ENCODE data around the gene UNC5A. TPM values are rescaled to one million over a fixed set of nuclear protein-coding genes. Genes with fewer than 3 reads are reported as not detected.
A peak's percentile ranks its signal among the peaks of the same experiment; 100 is the strongest.

Gene UNC5A
- polyA plus RNA-seq, 4 donors = 0.15 to 0.63 TPM; not detected in 2

GRCh38 chr5:176779537-176779936 is 30.8 kb upstream of the UNC5A start:
- no peaks in the 10 kb centered on the region for H3K4me1 ChIP-seq (ENCODE audit: control insufficient read depth in 3 of 3, insufficient read depth in 2 of 3, low read depth in 1 of 3, low read length in 2 of 3)
- no peak for FAIRE-seq
- no peak overlapping the region for H3K27ac ChIP-seq (ENCODE audit: low read depth in 1 of 3, low read length in 2 of 3)
- no peaks in the 10 kb centered on the region for H3K9me3 ChIP-seq (ENCODE audit: control insufficient read depth in 2 of 2, insufficient read depth in 1 of 2, low read depth in 1 of 2, low read length in 1 of 2)
- H3K4me3 ChIP-seq (ENCODE audit: low read depth in 1 of 3, low read length in 3 of 3) = no peak overlapping the region
- H3K27me3 ChIP-seq (ENCODE audit: control insufficient read depth in 3 of 3, insufficient read depth in 3 of 3, low read length in 3 of 3) = peaks cover 0 to 32% (median 7%) of the 10 kb centered on the region in 3 donors
- DNase-seq = no peak
- H3K36me3 ChIP-seq (ENCODE audit: control insufficient read depth in 3 of 3, insufficient read depth in 2 of 3, low read depth in 1 of 3, low read length in 3 of 3) = no peaks in the 10 kb centered on the region
- 73 to 87% (median 80%) methylated on average over 9 of the region's 9 CpGs for WGBS, 3 donors

- Histone ChIP-seq H3K27ac (ENCODE audit: low read depth in 1 of 3, low read length in 2 of 3) (no peak overlapping the region), H3K9me3 (ENCODE audit: control insufficient read depth in 2 of 2, insufficient read depth in 1 of 2, low read depth in 1 of 2, low read length in 1 of 2) (no peaks in the 10 kb centered on the region), H3K4me3 (ENCODE audit: low read depth in 1 of 3, low read length in 3 of 3) (no peak overlapping the region), H3K36me3 (ENCODE audit: control insufficient read depth in 3 of 3, insufficient read depth in 2 of 3, low read depth in 1 of 3, low read length in 3 of 3) (no peaks in the 10 kb centered on the region), H3K4me1 (ENCODE audit: control insufficient read depth in 3 of 3, insufficient read depth in 2 of 3, low read depth in 1 of 3, low read length in 2 of 3) (no peaks in the 10 kb centered on the region), H3K27me3 (ENCODE audit: control insufficient read depth in 3 of 3, insufficient read depth in 3 of 3, low read length in 3 of 3) (peaks cover 0 to 37% (median 12%) of the 10 kb centered on the region in 3 donors)
- no peak for FAIRE-seq
- peak in 1 of 2 donors; percentile 3 for DNase-seq
- 34 to 45% (median 44%) methylated on average over 14 of the region's 14 CpGs for WGBS, 3 donors
These were observed 29.9 kb upstream of the UNC5A start for GRCh38 chr5:176780176-176781053.

- H3K36me3 ChIP-seq (ENCODE audit: control insufficient read depth in 3 of 3, insufficient read depth in 2 of 3, low read depth in 1 of 3, low read length in 3 of 3) = no peaks in the 10 kb centered on the region
- 14 to 30% (median 15%) methylated on average over 14 of the region's 14 CpGs for WGBS, 3 donors
- H3K4me1 ChIP-seq (ENCODE audit: control insufficient read depth in 3 of 3, insufficient read depth in 2 of 3, low read depth in 1 of 3, low read length in 2 of 3) = no peaks in the 10 kb centered on the region
- no peaks in the 10 kb centered on the region for H3K9me3 ChIP-seq (ENCODE audit: control insufficient read depth in 2 of 2, insufficient read depth in 1 of 2, low read depth in 1 of 2, low read length in 1 of 2)
- DNase-seq (no peak), FAIRE-seq (no peak)
- H3K27me3 ChIP-seq (ENCODE audit: control insufficient read depth in 3 of 3, insufficient read depth in 3 of 3, low read length in 3 of 3) = peaks cover 0 to 38% (median 12%) of the 10 kb centered on the region in 3 donors
- no peak overlapping the region for H3K4me3 ChIP-seq (ENCODE audit: low read depth in 1 of 3, low read length in 3 of 3)
- H3K27ac ChIP-seq (ENCODE audit: low read depth in 1 of 3, low read length in 2 of 3) = no peak overlapping the region
These were observed 29.3 kb upstream of the UNC5A start for GRCh38 chr5:176781054-176781375.

- Histone ChIP-seq H3K36me3 (ENCODE audit: control insufficient read depth in 3 of 3, insufficient read depth in 2 of 3, low read depth in 1 of 3, low read length in 3 of 3) (no peaks in the 10 kb centered on the region), H3K4me3 (ENCODE audit: low read depth in 1 of 3, low read length in 3 of 3) (no peak overlapping the region), H3K27ac (ENCODE audit: low read depth in 1 of 3, low read length in 2 of 3) (no peak overlapping the region), H3K27me3 (ENCODE audit: control insufficient read depth in 3 of 3, insufficient read depth in 3 of 3, low read length in 3 of 3) (peaks cover 0 to 35% (median 12%) of the 10 kb centered on the region in 3 donors), H3K4me1 (ENCODE audit: control insufficient read depth in 3 of 3, insufficient read depth in 2 of 3, low read depth in 1 of 3, low read length in 2 of 3) (no peaks in the 10 kb centered on the region), H3K9me3 (ENCODE audit: control insufficient read depth in 2 of 2, insufficient read depth in 1 of 2, low read depth in 1 of 2, low read length in 1 of 2) (no peaks in the 10 kb centered on the region)
- FAIRE-seq = no peak
- no peak for DNase-seq
- WGBS, 3 donors = 70 to 77% (median 74%) methylated on average over 16 to 17 of the region's 17 CpGs
These were observed 28.5 kb upstream of the UNC5A start for GRCh38 chr5:176781638-176782570.

GRCh38 chr5:176784218-176785165 is 25.9 kb upstream of the UNC5A start:
- WGBS, 3 donors = 16 to 23% (median 19%) methylated on average over 12 to 15 of the region's 15 CpGs

GRCh38 chr5:176785184-176786145 is 24.9 kb upstream of the UNC5A start:
- Histone ChIP-seq H3K9me3 (ENCODE audit: control insufficient read depth in 2 of 2, insufficient read depth in 1 of 2, low read depth in 1 of 2, low read length in 1 of 2) (no peaks in the 10 kb centered on the region), H3K36me3 (ENCODE audit: control insufficient read depth in 3 of 3, insufficient read depth in 2 of 3, low read depth in 1 of 3, low read length in 3 of 3) (no peaks in the 10 kb centered on the region), H3K4me3 (ENCODE audit: low read depth in 1 of 3, low read length in 3 of 3) (no peak overlapping the region), H3K27ac (ENCODE audit: low read depth in 1 of 3, low read length in 2 of 3) (no peak overlapping the region), H3K4me1 (ENCODE audit: control insufficient read depth in 3 of 3, insufficient read depth in 2 of 3, low read depth in 1 of 3, low read length in 2 of 3) (no peaks in the 10 kb centered on the region), H3K27me3 (ENCODE audit: control insufficient read depth in 3 of 3, insufficient read depth in 3 of 3, low read length in 3 of 3) (peaks cover 0 to 49% (median 20%) of the 10 kb centered on the region in 3 donors)
- no peak for DNase-seq
- no peak for FAIRE-seq
- WGBS, 3 donors = 54 to 64% (median 59%) methylated on average over 27 of the region's 27 CpGs

More at GRCh38 chr5:176784218-176785165, 25.9 kb upstream of the UNC5A start:
- no peaks in the 10 kb centered on the region for H3K4me1 ChIP-seq (ENCODE audit: control insufficient read depth in 3 of 3, insufficient read depth in 2 of 3, low read depth in 1 of 3, low read length in 2 of 3)
- H3K36me3 ChIP-seq (ENCODE audit: control insufficient read depth in 3 of 3, insufficient read depth in 2 of 3, low read depth in 1 of 3, low read length in 3 of 3) = no peaks in the 10 kb centered on the region
- no peak for DNase-seq
- peaks cover 0 to 47% (median 17%) of the 10 kb centered on the region in 3 donors for H3K27me3 ChIP-seq (ENCODE audit: control insufficient read depth in 3 of 3, insufficient read depth in 3 of 3, low read length in 3 of 3)
- H3K9me3 ChIP-seq (ENCODE audit: control insufficient read depth in 2 of 2, insufficient read depth in 1 of 2, low read depth in 1 of 2, low read length in 1 of 2) = no peaks in the 10 kb centered on the region
- no peak for FAIRE-seq
- no peak overlapping the region for H3K4me3 ChIP-seq (ENCODE audit: low read depth in 1 of 3, low read length in 3 of 3)
- no peak overlapping the region for H3K27ac ChIP-seq (ENCODE audit: low read depth in 1 of 3, low read length in 2 of 3)

GRCh38 chr5:176787676-176788075 is 22.7 kb upstream of the UNC5A start:
- WGBS, 3 donors = 72 to 87% (median 79%) methylated on average over 3 of the region's 3 CpGs
- H3K27ac ChIP-seq (ENCODE audit: low read depth in 1 of 3, low read length in 2 of 3) = no peak overlapping the region
- DNase-seq (no peak), FAIRE-seq (no peak)
- H3K36me3 ChIP-seq (ENCODE audit: control insufficient read depth in 3 of 3, insufficient read depth in 2 of 3, low read depth in 1 of 3, low read length in 3 of 3) = no peaks in the 10 kb centered on the region
- no peaks in the 10 kb centered on the region for H3K9me3 ChIP-seq (ENCODE audit: control insufficient read depth in 2 of 2, insufficient read depth in 1 of 2, low read depth in 1 of 2, low read length in 1 of 2)
- H3K4me3 ChIP-seq (ENCODE audit: low read depth in 1 of 3, low read length in 3 of 3) = no peak overlapping the region
- peaks cover 0 to 42% (median 16%) of the 10 kb centered on the region in 3 donors for H3K27me3 ChIP-seq (ENCODE audit: control insufficient read depth in 3 of 3, insufficient read depth in 3 of 3, low read length in 3 of 3)
- H3K4me1 ChIP-seq (ENCODE audit: control insufficient read depth in 3 of 3, insufficient read depth in 2 of 3, low read depth in 1 of 3, low read length in 2 of 3) = no peaks in the 10 kb centered on the region
